ENCODE measurements around the gene MMRN2. TPM values are rescaled to one million over a fixed set of nuclear protein-coding genes. Genes with fewer than 3 reads are reported as not detected.
"Not testable (repeated sequence)": the region's sequence is repeated elsewhere in the genome, so short reads cannot be mapped to it uniquely, and the experiment has no call there.

MMRN2 gene
- total RNA-seq, 3 donors from 2014 or later: 5.7 to 11.5 (median 8.3) TPM

GRCh38 chr10:86942441-86943315, 14.7 kb downstream of the MMRN2 start:
- Histone ChIP-seq H3K36me3 (ENCODE audit: low read depth) (no peaks in the 10 kb centered on the region), H3K4me3 (no peak overlapping the region), H3K9me3 (no peaks in the 10 kb centered on the region), H3K4me1 (ENCODE audit: low read depth) (peaks cover 11% of the 10 kb centered on the region)
- intact Hi-C loops (cut with DNase I, micrococcal nuclease): no loop called here
- ATAC-seq (peak; percentile 11), DNase-seq (peak in 1 of 3 donors; percentile 52)
- no peak for TF ChIP-seq CTCF (IDR thresholded peaks at IDR 0.05)

GRCh38 chr10:86941991-86942421, 15.4 kb downstream of the MMRN2 start:
- H3K4me3 ChIP-seq: no peak overlapping the region
- no peaks in the 10 kb centered on the region for H3K36me3 ChIP-seq (ENCODE audit: low read depth)
- H3K4me1 ChIP-seq (ENCODE audit: low read depth): peaks cover 11% of the 10 kb centered on the region
- intact Hi-C loops (cut with DNase I, micrococcal nuclease): no loop called here
- TF ChIP-seq CTCF (IDR thresholded peaks at IDR 0.05): no peak
- H3K9me3 ChIP-seq: no peaks in the 10 kb centered on the region
- peak; percentile 34 for ATAC-seq
- DNase-seq: peak in 1 of 3 donors; percentile 52

- no peaks in the 10 kb centered on the region for H3K36me3 ChIP-seq (ENCODE audit: low read depth)
- ATAC-seq (no peak), DNase-seq (no peak)
- H3K4me1 ChIP-seq (ENCODE audit: low read depth): peaks cover 11% of the 10 kb centered on the region
- no peak overlapping the region for H3K4me3 ChIP-seq
- TF ChIP-seq CTCF (IDR thresholded peaks at IDR 0.05): no peak
- intact Hi-C loops (cut with DNase I, micrococcal nuclease): no loop called here
- no peaks in the 10 kb centered on the region for H3K9me3 ChIP-seq
These were observed 16.0 kb downstream of the MMRN2 start for GRCh38 chr10:86941426-86941825.

- TF ChIP-seq CTCF (IDR thresholded peaks at IDR 0.05): no peak
- ATAC-seq (no peak), DNase-seq (no peak)
- Histone ChIP-seq H3K4me3 (no peak overlapping the region), H3K4me1 (ENCODE audit: low read depth) (peaks cover 11% of the 10 kb centered on the region), H3K36me3 (ENCODE audit: low read depth) (no peaks in the 10 kb centered on the region), H3K9me3 (no peaks in the 10 kb centered on the region)
- intact Hi-C loops (cut with DNase I, micrococcal nuclease): no loop called here
These were observed 16.7 kb downstream of the MMRN2 start for GRCh38 chr10:86940677-86941076.

GRCh38 chr10:86940076-86940475, 17.3 kb downstream of the MMRN2 start:
- intact Hi-C loops (cut with DNase I, micrococcal nuclease); DNase-seq; ATAC-seq; H3K36me3 ChIP-seq (ENCODE audit: low read depth); H3K9me3 ChIP-seq; H3K4me3 ChIP-seq: not testable (repeated sequence)
- peaks cover 11% of the 10 kb centered on the region for H3K4me1 ChIP-seq (ENCODE audit: low read depth)

GRCh38 chr10:86938260-86938659, 19.2 kb downstream of the MMRN2 start:
- TF ChIP-seq CTCF (IDR thresholded peaks at IDR 0.05): no peak
- Histone ChIP-seq H3K4me1 (ENCODE audit: low read depth) (peaks cover 11% of the 10 kb centered on the region), H3K4me3 (no peak overlapping the region), H3K36me3 (ENCODE audit: low read depth) (no peaks in the 10 kb centered on the region), H3K9me3 (no peaks in the 10 kb centered on the region)
- no peak for ATAC-seq
- no peak for DNase-seq
- intact Hi-C loops (cut with DNase I, micrococcal nuclease): no loop called here

Data from mucosa of descending colon (tissue), 3 donors.